Superior temporal gyrus (tissue), 1 donor: ENCODE data around the gene ARHGAP15.

Experiments used
- DNase-seq: peaks from one replicate; pipeline ENCODE4 v3.0.0-alpha.2; 2016; ENCODE audit errors: extremely low spot score

ARHGAP15 gene

DNA sequence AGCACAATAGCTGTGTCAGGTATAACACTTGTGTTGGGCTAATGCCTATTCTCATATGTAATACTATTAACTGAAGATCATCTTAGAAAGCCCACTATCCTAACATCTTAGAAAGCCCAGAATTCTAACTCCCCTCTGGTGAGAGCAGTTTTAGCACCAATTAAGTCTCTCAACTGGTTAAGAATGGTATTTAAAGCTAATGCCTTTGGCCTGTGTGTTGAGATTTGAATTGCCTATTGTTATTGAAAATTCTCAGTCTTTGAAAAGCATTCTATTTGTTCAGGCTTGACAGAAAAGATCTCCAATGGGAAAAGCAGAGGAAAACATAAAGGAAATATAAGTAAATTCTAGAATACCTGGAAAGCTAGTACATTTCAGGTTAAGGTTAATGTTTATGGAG, 352.5 kb downstream of the ARHGAP15 start:
- no peak for DNase-seq

DNA sequence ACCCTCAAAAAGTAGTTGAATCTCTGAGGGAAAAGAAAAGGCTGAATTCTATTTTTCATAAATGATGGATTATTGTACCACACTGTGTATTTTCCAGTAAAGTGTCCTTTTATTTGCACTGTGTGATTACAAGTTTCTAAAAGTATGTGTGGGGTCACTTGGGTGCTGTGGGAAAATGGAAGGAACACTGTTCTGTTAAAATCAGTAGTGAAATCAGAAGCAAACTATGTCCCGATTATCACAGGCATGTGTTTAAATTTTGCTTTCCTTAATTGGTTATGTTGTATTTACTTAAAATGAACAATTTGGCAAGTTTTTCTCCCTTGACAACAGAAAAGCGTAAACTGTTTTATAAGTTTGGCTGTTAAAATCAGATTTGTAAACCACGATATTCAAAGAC, 353.1 kb downstream of the ARHGAP15 start:
- no peak for DNase-seq

DNA sequence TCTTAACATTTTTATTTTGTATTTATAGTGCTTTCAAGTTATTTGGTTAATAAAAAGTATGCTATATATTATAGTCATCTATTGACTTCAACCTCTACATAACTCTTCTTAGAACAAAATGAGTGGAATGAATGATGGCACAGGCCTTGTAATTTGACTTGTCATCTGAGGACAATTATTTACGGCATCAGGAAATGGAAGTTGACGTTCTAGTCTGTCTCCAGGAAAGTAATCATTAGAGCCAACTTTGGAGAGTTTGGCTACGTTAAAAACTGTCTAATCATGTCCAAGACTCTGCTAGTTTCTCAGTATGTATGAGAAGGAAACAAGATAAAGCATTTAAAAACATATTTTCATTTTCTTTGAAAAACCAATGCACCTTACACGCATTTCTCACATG, 353.6 kb downstream of the ARHGAP15 start:
- no peak for DNase-seq

DNA sequence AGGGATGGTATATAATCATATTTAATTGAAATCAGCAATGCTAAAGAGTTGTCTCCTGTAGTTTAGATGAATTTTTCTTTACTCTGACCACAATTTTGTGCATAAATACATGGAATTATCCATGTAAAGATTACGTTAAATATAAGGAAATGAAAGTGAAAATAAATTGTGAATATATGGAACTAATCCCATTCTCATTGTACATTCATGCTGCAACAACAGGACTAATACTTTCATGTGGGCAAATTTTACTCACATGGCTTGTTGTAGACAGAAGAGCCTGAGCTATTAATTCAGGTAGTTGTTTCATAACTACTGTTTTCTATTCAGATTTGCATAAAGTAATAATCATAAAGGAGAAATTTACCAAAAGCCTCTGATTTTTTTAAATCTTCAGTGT, 357.8 kb downstream of the ARHGAP15 start:
- no peak for DNase-seq

DNA sequence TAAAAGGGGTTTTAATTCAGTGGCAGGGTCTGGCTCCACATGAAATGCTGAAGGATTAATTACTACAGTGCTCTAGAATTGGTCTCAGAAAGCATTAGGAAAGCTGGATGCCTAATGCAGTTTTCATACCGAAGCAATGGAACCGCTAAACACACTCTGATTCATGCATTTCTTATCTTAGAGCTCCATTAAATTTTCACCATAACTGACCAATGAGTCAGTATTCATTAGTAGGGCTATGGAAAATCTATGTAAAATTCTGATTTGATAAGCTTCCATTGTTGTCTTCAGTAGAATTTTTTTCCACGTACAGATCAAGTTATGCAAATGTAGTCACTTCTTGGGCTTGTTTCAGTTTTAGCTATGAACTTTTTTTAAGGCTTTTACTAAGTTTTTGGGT, 359.9 kb downstream of the ARHGAP15 start:
- DNase-seq, result no peak

DNA sequence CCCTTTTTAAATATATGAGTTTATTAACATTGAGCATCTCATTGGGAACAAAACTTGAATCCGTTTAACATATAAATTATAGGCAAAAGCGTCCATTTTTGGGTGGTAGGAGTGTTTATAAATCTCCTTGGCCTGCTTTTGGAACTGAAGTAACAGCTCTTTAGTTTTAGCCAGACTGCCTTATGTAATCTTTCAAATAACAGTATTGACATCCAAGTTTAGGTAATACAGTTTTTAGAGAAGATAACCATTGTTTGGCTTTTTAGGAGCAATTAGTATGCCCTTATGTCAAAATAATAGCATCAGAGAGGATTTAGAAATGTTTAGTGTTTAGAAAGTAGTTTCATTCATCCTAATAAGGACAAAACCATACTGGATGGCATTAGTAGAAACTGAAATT, 361.9 kb downstream of the ARHGAP15 start:
- DNase-seq, result no peak

DNA sequence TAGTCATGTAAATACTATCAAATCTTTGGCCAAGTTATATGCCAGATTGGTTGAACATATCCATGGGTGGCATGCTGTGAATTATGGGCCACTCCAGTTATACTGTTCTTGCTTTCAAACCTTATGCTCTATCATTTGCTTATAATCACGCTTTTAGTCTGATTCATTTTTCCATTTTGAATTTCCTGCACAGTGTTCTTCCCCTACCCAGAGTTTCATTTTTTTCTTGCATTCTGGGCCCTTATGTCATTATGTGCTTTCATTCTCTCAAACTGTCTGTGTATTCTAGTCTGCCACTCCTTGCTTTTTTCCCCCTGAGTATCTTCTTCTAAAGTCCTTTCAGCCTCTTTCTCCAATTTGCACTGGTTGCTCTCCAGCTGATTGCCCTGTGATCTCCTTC, 364.1 kb downstream of the ARHGAP15 start:
- no peak for DNase-seq

DNA sequence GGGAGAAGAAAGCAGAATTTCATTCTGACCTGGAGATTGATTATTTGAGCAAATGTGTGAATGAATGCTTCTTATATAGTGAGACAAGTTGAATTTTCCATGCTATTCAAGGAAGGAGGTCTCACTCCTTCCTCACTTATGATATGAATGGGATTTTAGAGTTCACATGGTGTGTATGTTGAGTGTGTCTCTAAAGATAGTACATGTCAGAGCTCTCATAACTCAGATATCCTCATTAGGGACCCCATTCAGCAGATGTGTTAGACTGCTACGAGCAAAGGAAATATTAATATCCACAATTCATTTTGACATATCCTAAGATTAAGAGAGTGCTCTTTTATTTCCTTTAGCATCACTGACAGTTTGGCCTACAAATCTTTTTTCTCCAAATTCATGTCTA, 368.5 kb downstream of the ARHGAP15 start:
- no peak for DNase-seq

DNA sequence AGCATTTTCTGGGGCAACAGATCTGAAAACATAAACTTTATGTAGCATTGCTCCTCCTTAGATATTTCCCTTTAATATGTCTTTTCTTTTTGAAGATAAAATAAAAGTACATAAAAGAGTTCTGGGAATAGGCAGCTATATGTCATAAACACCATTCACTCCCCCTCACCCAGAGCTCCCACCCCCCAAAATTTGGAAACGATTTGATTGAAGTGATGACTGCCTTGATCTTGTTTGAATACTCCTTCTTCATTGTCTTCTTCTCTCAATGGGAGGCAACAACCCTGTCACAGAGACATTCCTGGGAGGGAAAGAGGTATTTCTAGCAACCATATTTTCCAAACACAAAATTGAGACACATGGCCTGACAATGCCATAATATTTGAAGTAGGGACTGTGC, 369.3 kb downstream of the ARHGAP15 start:
- DNase-seq, result no peak

DNA sequence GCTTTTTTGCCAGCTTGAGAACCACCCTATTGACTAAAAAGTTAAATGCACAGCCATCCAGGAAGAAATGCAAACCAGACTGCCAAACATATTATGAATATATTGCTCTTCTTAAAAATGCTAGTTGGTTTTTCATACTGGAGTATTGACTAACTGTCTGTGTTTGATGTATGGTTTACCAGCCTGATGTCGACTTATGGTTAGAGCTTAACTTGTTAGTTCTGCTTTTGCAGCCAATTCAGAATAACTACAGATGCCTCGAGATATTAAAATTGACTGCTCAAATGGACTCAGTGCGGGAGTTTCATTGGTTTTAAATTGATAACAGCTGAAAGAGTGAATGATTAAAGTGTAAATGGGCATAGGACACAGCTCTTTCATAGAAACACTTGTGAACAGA, 369.8 kb downstream of the ARHGAP15 start:
- no peak for DNase-seq

DNA sequence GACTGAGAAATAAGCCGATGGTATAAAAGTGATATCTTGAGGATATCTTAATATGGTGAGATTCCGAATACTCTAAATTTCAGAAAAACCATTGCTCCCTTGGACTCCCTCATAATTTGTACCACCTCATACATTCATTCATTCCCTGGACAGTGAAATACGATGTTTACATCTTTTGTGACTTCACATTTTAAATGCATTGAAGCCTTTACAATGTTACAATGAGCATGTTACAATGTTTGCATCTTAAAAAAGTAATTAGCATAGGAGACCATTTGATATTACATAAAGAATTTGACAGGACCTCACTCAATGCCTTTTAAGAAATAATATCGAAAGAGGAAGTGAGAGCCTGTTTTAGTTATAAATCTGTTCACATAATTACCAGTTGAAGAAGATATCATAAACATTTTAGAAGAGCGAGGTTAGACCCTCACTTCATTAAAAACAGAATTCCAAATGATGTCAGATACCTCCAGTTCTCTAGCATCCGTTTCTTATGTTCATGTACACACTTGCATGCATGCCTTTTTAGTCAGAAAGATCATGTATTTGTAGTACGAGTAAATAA, 372.0 kb downstream of the ARHGAP15 start:
- no peak for DNase-seq

DNA sequence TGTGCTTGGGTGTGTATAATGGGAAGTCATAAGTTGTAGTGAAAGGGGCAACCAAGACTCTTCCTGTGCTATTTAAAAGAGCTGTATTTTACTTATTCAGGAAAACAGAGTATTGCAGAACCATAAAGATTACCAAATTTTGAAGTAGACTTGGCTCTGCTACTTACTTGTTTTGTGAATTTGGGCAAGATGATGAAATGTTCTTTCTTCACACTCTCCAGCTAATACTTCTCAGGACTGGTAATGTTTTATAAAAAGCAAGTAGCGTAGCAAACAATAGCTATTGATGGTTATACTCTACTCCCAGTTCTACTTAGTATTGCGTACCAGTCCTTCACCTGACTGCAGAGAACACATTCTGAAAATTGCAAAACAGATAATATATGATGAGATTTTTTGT, 374.1 kb downstream of the ARHGAP15 start:
- no peak for DNase-seq

DNA sequence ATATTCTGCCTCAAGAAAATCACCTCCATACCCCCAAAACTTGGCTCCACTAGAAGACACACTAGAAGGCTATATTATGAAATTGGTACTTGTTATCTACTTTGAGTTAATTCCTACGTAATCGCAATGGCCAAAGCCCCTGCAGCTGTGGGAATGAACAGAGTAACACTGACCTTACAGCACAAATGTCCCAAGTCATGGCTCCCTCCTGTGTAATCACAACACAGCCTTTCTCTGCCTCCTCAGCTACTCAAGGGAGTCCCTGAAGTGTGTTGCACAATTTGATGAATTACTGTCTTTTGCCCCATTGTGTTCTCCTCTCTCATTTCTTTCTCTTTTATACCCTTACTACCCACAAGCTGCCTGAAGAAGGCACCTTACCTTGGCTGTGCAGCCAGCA, 375.2 kb downstream of the ARHGAP15 start:
- no peak for DNase-seq

DNA sequence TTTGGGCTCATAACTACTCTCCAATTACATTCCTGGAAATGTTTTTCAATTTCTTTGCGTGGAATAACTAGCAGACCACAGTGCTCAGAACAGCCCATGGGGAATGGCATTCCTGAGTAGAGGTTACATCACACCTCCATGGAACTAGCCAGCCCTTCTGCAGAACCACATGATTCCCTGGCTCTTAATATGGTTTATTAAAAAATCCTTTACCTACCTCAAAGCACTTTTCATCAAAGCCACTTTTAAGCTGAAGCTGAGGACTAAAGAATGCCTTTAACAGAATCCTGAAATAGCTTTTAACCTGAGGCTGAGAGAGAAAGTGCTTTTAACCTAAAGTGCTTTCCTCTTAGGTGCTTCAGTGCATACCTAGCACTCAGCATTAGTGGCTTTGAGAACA, 376.3 kb downstream of the ARHGAP15 start:
- DNase-seq, result no peak

DNA sequence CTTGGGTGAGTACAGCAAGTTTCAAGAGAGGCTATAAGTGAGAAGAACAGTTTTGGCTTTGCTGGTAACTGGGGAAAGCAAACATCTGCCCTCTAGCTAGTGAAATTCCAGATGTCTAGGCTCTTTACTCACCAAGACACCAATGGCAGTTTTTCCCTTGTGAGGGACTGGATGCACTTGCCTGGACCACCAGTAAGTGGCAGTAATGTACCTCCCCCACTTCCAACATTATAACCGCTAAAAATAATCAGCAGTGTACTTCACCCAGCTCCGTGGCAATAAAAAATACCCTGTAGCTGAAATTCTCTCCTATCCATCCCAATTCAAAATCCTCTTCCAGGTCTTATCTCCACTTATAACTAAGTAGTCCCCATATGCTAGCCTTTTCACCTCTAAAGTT, 383.9 kb downstream of the ARHGAP15 start:
- peak; percentile 75 for DNase-seq

DNA sequence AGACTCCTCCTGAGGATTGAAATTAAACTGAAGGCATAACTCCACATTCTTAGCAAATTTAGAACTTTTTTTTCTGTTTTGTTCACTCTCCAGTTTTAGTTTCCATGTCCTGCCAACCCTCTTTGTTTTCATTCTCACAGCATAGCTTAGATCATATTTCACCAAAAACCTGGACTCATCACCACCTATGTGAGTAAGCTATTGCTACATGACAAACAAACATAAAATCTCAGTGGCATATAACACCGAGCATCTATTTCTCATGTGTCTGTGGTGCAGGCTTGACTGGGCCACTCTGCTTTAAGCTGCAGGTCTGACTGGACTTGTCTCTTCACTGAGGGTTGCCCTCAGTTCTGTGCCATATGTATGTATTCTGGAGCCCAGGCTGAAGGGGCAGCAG, 385.2 kb downstream of the ARHGAP15 start:
- no peak for DNase-seq

DNA sequence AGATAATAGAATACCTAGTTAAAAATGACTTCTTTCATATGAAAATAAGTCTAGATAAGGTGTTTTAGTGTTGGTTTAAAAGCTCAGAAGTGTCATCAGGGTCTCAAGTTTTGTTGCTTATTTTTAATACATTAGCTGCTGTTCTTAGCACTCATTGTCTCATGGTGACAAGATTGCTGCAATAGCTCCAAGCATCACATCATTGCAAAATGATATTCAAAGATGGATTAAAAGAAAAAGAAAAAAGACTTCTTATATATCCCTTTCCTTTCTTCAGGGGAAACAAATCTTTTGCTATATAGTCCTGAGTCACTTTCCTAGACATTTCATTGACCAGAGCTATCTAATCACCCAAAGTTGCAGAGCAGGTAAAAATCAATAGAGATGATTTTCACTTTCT, 386.1 kb downstream of the ARHGAP15 start:
- DNase-seq, result no peak

DNA sequence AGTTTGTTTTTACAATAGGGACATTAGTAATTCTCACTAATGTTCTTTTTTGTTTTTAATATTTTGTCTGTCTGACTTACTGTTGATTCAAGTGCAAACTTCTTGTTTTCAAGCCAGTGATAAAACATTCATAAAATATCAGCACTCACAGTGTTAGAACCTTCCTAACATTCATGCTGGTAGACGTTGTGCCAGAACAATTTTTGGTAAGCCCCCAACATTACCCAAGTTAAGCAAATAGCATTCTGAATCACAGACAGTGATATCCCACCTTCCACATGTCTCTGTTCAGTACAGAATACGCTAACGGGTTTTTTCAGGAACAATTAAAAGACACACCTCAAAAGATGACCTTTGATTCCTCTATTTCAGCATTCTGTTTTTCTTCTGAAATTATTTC, 390.3 kb downstream of the ARHGAP15 start:
- no peak for DNase-seq

DNA sequence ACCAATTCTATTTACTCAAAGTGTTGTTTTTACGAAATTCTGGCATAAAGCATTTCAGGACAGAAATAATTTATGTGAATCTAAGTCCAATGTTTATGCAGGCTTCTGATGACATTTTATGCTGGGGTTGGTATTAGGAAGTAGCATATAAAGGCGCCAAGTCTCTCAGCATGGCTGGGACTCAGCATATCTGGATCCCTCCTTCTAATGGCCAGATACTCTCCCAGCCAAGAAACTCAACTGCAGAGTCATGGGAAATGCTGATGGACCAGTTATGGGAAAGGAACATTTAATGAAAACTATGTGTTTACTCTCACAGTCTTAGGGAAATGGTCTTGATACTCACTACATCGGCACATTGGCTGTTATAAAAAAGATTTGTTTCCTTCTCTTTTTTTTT, 392.2 kb downstream of the ARHGAP15 start:
- DNase-seq, result no peak

DNA sequence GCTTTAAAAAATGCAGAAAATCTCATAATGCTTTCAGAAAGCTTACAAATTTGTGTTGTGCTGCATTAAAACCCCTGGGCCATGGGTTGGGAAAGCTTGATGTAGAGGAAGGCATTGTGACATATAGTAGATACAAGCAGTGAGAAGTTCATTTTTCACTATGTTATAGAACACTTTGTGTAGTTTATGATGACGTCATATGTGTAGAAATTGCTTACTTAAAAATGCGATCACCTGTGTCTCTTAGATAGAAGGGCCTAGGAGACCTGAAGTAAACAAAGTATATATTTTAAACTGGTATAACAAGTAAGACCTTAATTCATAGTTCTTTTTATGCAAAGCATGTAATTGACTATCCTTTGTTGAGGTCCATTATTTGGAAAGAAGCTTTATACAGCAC, 393.5 kb downstream of the ARHGAP15 start:
- no peak for DNase-seq

DNA sequence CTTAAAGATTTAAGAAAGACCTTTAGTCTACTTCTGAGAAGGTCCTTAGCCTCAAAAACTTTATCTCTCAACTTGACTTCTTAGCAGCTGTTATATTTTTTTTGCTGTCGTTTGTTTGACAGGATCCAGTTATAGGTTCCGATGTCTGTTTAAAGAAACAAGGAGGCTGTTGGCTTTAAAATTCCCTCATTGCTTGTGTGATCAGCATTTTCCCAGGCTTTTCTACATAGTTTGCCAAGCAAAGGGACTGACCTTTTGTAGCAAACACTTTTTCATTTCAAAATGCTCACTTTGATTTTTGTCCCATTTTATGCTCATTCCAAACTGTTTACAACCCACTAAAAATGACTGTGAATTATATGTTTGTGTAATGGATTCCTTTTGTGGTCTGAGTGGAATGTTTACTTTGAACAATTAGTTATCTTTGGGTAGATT, 394.9 kb downstream of the ARHGAP15 start:
- DNase-seq, result no peak

DNA sequence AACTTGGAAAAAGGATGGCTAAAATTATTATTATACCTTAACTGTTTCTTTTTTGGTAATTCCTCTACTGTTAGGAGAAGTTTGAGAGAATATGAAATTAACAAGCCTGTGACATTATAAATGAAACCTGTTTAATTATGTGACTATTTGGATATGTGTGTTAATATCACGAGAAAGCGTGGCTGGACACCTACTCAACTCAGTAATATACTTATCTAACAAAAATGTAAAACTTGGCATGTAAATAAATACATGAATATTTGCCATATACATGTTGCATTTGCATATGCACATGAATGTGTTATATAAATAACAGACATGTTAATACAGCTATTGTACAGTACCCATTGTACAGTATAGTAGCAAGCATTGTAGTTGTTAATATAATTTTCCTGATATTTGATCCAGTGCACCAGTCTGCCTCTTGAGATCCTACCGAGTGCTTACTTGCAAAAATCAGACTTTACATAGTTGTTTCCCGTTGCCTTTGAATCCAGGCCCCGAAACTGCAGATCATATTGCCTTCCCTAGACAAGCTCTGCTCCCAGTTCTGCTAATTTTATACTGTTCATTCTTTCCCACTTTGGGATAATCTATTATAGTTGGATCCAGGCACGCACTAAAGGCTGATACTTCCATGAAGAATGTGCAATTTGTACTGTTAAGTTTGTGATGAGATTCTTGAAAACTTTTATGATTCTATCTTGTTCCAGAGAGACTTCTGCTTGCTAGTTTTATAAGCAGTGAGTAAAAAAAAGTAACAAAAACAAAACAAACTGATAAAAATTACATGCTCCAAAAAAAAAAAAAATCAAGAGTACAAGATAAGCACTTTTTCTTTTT, 395.6 kb downstream of the ARHGAP15 start:
- no peak for DNase-seq

DNA sequence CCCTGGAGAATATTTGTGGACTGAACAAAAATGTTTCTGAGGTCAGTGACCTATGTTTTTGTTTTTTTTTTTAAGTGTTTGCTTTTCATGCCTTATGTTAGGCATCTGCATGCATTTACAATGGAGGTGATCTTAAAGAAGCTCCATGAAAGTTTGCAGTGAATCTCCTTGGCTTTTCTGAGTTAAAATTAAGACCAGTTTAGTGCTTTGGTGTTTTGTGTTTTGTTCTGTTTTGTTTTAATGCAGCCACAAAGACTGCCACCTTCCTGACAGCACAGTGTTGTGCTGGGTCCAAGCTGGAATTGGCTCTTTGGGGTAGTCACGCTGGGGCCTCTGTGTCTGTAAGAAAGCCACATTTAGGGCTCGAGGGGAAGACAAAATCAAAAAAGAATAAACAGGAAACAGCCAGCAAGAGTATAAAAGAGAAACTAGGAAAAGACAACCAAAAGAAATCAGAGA, 396.2 kb downstream of the ARHGAP15 start:
- no peak for DNase-seq

DNA sequence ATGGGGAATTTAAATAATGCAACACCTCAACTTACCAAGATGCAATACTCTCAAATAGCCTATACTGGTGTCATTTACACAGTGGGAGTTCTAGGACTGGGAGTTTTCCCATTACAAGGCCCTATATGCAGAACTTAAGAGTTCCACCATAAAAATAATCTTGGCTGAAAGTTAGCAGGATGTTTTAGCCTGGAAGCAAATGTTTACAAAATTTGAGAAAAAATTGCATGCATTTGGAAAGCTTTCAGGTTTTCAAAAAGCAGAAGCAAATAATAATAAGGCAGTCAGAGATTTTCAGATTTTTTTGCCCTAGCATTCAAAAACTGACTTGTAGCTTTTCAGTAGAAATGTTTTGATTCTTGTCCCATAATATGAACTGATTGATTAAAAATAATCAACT, 397.3 kb downstream of the ARHGAP15 start:
- no peak for DNase-seq
